Measurements from ENCODE around the gene GP1BB.

GP1BB gene

GRCh38 chr22:19715188-19715930 is 8.0 kb upstream of the GP1BB start:
- H3K4me2 ChIP-seq (ENCODE audit: low read depth, low read length): no peak overlapping the region
- H3F3A ChIP-seq (ENCODE audit: insufficient read depth, low read length): no peaks in the 10 kb centered on the region
- no peak overlapping the region for H3K27ac ChIP-seq (ENCODE audit: low read length)
- no peaks in the 10 kb centered on the region for H3K79me2 ChIP-seq (ENCODE audit: low read length)
- TF ChIP-seq CTCF (IDR thresholded peaks at IDR 0.05; ENCODE audit: low read length) (no peak), EZH2phosphoT487 (IDR thresholded peaks at IDR 0.05; ENCODE audit: low read length) (no peak), EZH2 (optimal IDR thresholded peaks at IDR 0.05; ENCODE audit: low read depth, low read length) (no peak)
- H3K4me1 ChIP-seq (ENCODE audit: low read length): no peaks in the 10 kb centered on the region
- no peaks in the 10 kb centered on the region for H3K36me3 ChIP-seq (replicated peaks; ENCODE audit: insufficient read depth, low read length)
- DNase-seq: no peak
- no peak overlapping the region for H3K4me3 ChIP-seq (ENCODE audit: low read length)
- no peaks in the 10 kb centered on the region for H3K9me2 ChIP-seq (replicated peaks; ENCODE audit: insufficient read depth, low read length)
- no peaks in the 10 kb centered on the region for H3K9me3 ChIP-seq (replicated peaks; ENCODE audit: insufficient read depth, low read length)
- peaks cover 81% of the 10 kb centered on the region for H3K27me3 ChIP-seq (replicated peaks; ENCODE audit: insufficient read depth, low read length)
- H4K20me1 ChIP-seq (ENCODE audit: insufficient read depth, low read length): no peaks in the 10 kb centered on the region
- no peak overlapping the region for H3K9ac ChIP-seq (ENCODE audit: low read length)
- no peak overlapping the region for H2AFZ ChIP-seq (ENCODE audit: low read length)

GRCh38 chr22:19716041-19716828 is 7.1 kb upstream of the GP1BB start:
- TF ChIP-seq CTCF (IDR thresholded peaks at IDR 0.05; ENCODE audit: low read length): no peak
- no peak for TF ChIP-seq EZH2phosphoT487 (IDR thresholded peaks at IDR 0.05; ENCODE audit: low read length)
- TF ChIP-seq EZH2 (optimal IDR thresholded peaks at IDR 0.05; ENCODE audit: low read depth, low read length): no peak
- Histone ChIP-seq H3K9me2 (replicated peaks; ENCODE audit: insufficient read depth, low read length) (no peaks in the 10 kb centered on the region), H4K20me1 (ENCODE audit: insufficient read depth, low read length) (no peaks in the 10 kb centered on the region), H3F3A (ENCODE audit: insufficient read depth, low read length) (no peaks in the 10 kb centered on the region), H3K9ac (ENCODE audit: low read length) (no peak overlapping the region), H3K79me2 (ENCODE audit: low read length) (no peaks in the 10 kb centered on the region), H3K36me3 (replicated peaks; ENCODE audit: insufficient read depth, low read length) (no peaks in the 10 kb centered on the region), H3K4me3 (ENCODE audit: low read length) (no peak overlapping the region), H3K27ac (ENCODE audit: low read length) (no peak overlapping the region), H3K4me2 (ENCODE audit: low read depth, low read length) (no peak overlapping the region), H3K9me3 (replicated peaks; ENCODE audit: insufficient read depth, low read length) (no peaks in the 10 kb centered on the region), H3K4me1 (ENCODE audit: low read length) (no peaks in the 10 kb centered on the region), H2AFZ (ENCODE audit: low read length) (no peak overlapping the region), H3K27me3 (replicated peaks; ENCODE audit: insufficient read depth, low read length) (peaks cover 81% of the 10 kb centered on the region)
- DNase-seq: no peak

- Histone ChIP-seq H3K9ac (ENCODE audit: low read length) (no peak overlapping the region), H3K9me3 (replicated peaks; ENCODE audit: insufficient read depth, low read length) (no peaks in the 10 kb centered on the region), H2AFZ (ENCODE audit: low read length) (no peak overlapping the region), H3K4me1 (ENCODE audit: low read length) (no peaks in the 10 kb centered on the region), H3K27ac (ENCODE audit: low read length) (no peak overlapping the region), H3K4me3 (ENCODE audit: low read length) (no peak overlapping the region), H3K4me2 (ENCODE audit: low read depth, low read length) (no peak overlapping the region), H3K27me3 (replicated peaks; ENCODE audit: insufficient read depth, low read length) (peaks cover 80% of the 10 kb centered on the region), H4K20me1 (ENCODE audit: insufficient read depth, low read length) (no peaks in the 10 kb centered on the region), H3F3A (ENCODE audit: insufficient read depth, low read length) (no peaks in the 10 kb centered on the region), H3K79me2 (ENCODE audit: low read length) (no peaks in the 10 kb centered on the region), H3K9me2 (replicated peaks; ENCODE audit: insufficient read depth, low read length) (no peaks in the 10 kb centered on the region), H3K36me3 (replicated peaks; ENCODE audit: insufficient read depth, low read length) (no peaks in the 10 kb centered on the region)
- TF ChIP-seq CTCF (IDR thresholded peaks at IDR 0.05; ENCODE audit: low read length) (no peak), EZH2 (optimal IDR thresholded peaks at IDR 0.05; ENCODE audit: low read depth, low read length) (no peak), EZH2phosphoT487 (IDR thresholded peaks at IDR 0.05; ENCODE audit: low read length) (no peak)
- no peak for DNase-seq
Measured at GRCh38 chr22:19716829-19717105, 6.6 kb upstream of the GP1BB start.
